Common myeloid progenitor, CD34-positive (primary cell): ENCODE data around the gene HAAO.

ENCODE experiments used
- CTCF ChIA-PET: fragments of 350-600 bp; sonication (Branson Sonifier 250); formaldehyde crosslinking; loops from one replicate; lab custom pipeline; 2021; ENCODE audit warnings: antibody characterized with exemption; lab: Charles Lee
- POLR2A ChIA-PET: fragments of 350-600 bp; sonication (Branson Sonifier 250); formaldehyde crosslinking; loops from one replicate; lab custom pipeline; 2021; ENCODE audit warnings: antibody characterized with exemption; lab: Charles Lee
- DNase-seq, 3 donors: peaks; one replicate each; pipeline versions ENCODE4 v3.0.0 to v3.0.0-alpha.2; 2013
- H3K27ac ChIP-seq, 2 experiments: 1 replicate in 1 of 2; 2 replicates in 1 of 2; pipeline ENCODE4 v1.7.0; 2013; ENCODE audit warnings: inconsistent platforms in 2 of 2, low read length in 2 of 2, mild to moderate bottlenecking in 2 of 2, low read depth in 1 of 2, moderate library complexity in 1 of 2; ENCODE audit not compliant: severe bottlenecking in 2 of 2, insufficient read depth in 1 of 2, poor library complexity in 1 of 2
- H3K27me3 ChIP-seq, 5 experiments: replicated peaks in 2 of 5; 1 replicate in 3 of 5; 2 replicates in 2 of 5; pipeline versions ENCODE4 v1.6.1 to v1.7.0; 2013; ENCODE audit warnings: low read length in 4 of 5, mild to moderate bottlenecking in 2 of 5, moderate library complexity in 2 of 5, inconsistent platforms in 1 of 5; ENCODE audit not compliant: insufficient read depth in 5 of 5, control insufficient read depth in 4 of 5
- H3K36me3 ChIP-seq, 4 experiments: 1 replicate in 2 of 4; 2 replicates in 2 of 4; pipeline versions ENCODE4 v1.6.1 to v1.7.0; 2013; ENCODE audit warnings: low read length in 3 of 4, control low read depth in 1 of 4, mild to moderate bottlenecking in 1 of 4; ENCODE audit not compliant: control insufficient read depth in 4 of 4, insufficient read depth in 4 of 4
- H3K4me1 ChIP-seq, 4 experiments: 1 replicate in 3 of 4; 2 replicates in 1 of 4; pipeline versions ENCODE4 v1.6.1 to v1.7.1; 2013; ENCODE audit warnings: low read length in 3 of 4, mild to moderate bottlenecking in 3 of 4, control low read depth in 1 of 4, inconsistent platforms in 1 of 4, moderate library complexity in 1 of 4; ENCODE audit not compliant: control insufficient read depth in 4 of 4, insufficient read depth in 4 of 4; ENCODE audit errors: control extremely low read depth in 1 of 4
- H3K4me3 ChIP-seq, 7 experiments: 1 replicate in 4 of 7; 2 replicates in 3 of 7; pipeline versions ENCODE4 v1.5.1 to v1.7.0; 2013; ENCODE audit warnings: mild to moderate bottlenecking in 7 of 7, low read length in 6 of 7, moderate library complexity in 6 of 7, inconsistent platforms in 2 of 7, low read depth in 2 of 7, control low read depth in 1 of 7; ENCODE audit not compliant: insufficient read depth in 4 of 7, control insufficient read depth in 1 of 7; ENCODE audit errors: extremely low read depth in 1 of 7
- H3K9me3 ChIP-seq, 5 experiments: 1 replicate in 4 of 5; 2 replicates in 1 of 5; pipeline versions ENCODE4 v1.6.1 to v1.7.1; 2013; ENCODE audit warnings: low read length in 4 of 5, mild to moderate bottlenecking in 2 of 5, inconsistent platforms in 1 of 5, low read depth in 1 of 5, moderate library complexity in 1 of 5; ENCODE audit not compliant: control insufficient read depth in 4 of 5, insufficient read depth in 2 of 5; ENCODE audit errors: control extremely low read depth in 1 of 5
- whole genome bisulfite sequencing: methylation state at CpG from one replicate; pipeline ENCODE4 v1.1.5; 2013; ENCODE audit not compliant: insufficient coverage; 5-methylcytosine and 5-hydroxymethylcytosine counted together

HAAO gene

GRCh38 chr2:42788478-42788793, 3.9 kb downstream of the HAAO start:
- H3K4me3 ChIP-seq: no peak overlapping the region
- ChIA-PET POLR2A (no interaction called here), CTCF (no interaction called here)
- WGBS: 70% methylated on average over 7 of the region's 9 CpGs
- peaks cover 0 to 19% (median 17%) of the 10 kb centered on the region in 4 experiments for H3K4me1 ChIP-seq
- H3K9me3 ChIP-seq: no peaks in the 10 kb centered on the region
- H3K36me3 ChIP-seq: peaks cover 0 to 10% (median 3%) of the 10 kb centered on the region in 4 experiments
- H3K27ac ChIP-seq: no peak overlapping the region
- no peak for DNase-seq
- no peaks in the 10 kb centered on the region for H3K27me3 ChIP-seq

- no peaks in the 10 kb centered on the region for H3K9me3 ChIP-seq
- H3K4me1 ChIP-seq: peaks cover 0 to 14% (median 12%) of the 10 kb centered on the region in 4 experiments
- DNase-seq: no peak
- 88% methylated on average over 7 of the region's 12 CpGs for WGBS
- no peaks in the 10 kb centered on the region for H3K27me3 ChIP-seq
- no peak overlapping the region for H3K27ac ChIP-seq
- POLR2A ChIA-PET: no interaction called here
- H3K36me3 ChIP-seq: peaks cover 0 to 15% (median 5%) of the 10 kb centered on the region in 4 experiments
- CTCF ChIA-PET: interaction anchor here (0.9 to 1.5 kb wide), 2 partner anchors 10 to 124 kb away, joined by 4 to 6 read pairs; no protein-coding TSS in a partner anchor
- H3K4me3 ChIP-seq: no peak overlapping the region
Measured at GRCh38 chr2:42787788-42788477, 4.5 kb downstream of the HAAO start.

DNA sequence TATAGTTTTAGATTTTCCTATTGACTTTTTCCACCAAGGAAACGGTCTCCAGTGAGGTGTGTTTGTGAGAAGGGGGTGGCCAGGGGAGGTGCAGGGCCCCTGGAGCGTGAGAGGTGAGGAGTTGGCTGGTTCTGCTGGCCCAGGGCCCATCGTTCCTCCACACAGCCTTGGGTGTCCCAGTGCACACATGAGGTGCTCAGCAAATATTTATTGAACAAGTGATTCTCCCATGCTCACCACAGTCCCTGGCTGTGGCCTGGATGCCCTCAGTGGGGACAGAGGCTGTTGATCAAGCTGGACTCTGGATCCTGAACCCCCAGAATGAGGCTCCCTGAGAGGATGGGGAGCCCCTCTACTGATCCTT, 5.0 kb downstream of the HAAO start:
- H3K27ac ChIP-seq: no peak overlapping the region
- H3K4me1 ChIP-seq: peaks cover 0 to 10% (median 8%) of the 10 kb centered on the region in 4 experiments
- H3K36me3 ChIP-seq: peaks cover 2 to 20% (median 6%) of the 10 kb centered on the region in 4 experiments
- ChIA-PET POLR2A (no interaction called here), CTCF (interaction anchor here (0.9 to 1.5 kb wide), 2 partner anchors 9 to 124 kb away, joined by 4 to 6 read pairs; no protein-coding TSS in a partner anchor)
- H3K4me3 ChIP-seq: no peak overlapping the region
- H3K27me3 ChIP-seq: no peaks in the 10 kb centered on the region
- no peaks in the 10 kb centered on the region for H3K9me3 ChIP-seq
- no peak for DNase-seq
- 100% methylated on average over 2 of the region's 3 CpGs for WGBS

DNA sequence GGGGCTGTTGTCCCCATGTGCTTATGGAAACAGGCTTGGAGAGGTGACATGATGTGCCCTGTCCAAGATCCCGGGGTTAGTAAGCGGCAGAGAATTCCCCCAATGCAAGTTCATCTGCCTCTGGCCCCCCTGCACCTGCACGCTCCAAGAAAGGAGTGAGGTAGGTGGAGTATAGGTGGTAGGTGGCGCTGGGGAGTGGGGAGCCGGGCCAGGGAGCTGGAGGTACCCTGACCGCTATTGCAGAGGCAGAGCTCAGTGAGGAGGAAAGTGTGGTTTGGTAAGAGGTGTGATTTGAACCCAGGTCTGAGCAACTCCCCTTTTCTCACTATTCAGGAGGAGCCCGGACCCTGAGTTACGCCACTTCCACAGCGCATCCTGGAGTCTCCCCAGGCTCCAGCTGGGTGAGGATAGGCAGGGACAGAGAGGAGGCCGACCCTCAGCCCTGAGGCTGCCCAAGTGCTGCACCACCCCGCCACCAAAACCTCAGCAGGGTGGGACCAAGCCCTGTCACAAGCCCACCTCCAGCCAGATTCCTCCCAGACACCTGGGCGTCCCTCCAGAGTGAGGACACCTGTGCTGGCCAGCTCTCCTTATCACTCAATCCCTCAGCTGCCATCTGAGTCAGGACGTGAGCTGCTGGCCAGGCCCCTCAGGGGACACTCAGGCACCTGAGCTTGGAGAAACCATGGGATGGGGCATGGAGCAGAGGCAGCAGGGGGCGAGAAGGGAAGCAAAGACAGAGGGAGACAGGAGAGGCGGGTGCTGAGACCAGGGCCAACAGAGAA, 5.6 kb downstream of the HAAO start:
- H3K4me1 ChIP-seq: peaks cover 0 to 7% (median 5%) of the 10 kb centered on the region in 4 experiments
- no peak overlapping the region for H3K27ac ChIP-seq
- no peaks in the 10 kb centered on the region for H3K27me3 ChIP-seq
- H3K9me3 ChIP-seq: peaks cover 0 to 3% (median 0%) of the 10 kb centered on the region in 5 experiments
- DNase-seq: no peak
- no peak overlapping the region for H3K4me3 ChIP-seq
- peaks cover 2 to 24% (median 6%) of the 10 kb centered on the region in 4 experiments for H3K36me3 ChIP-seq
- ChIA-PET POLR2A (no interaction called here), CTCF (interaction anchor here (1.5 kb wide), 1 partner anchor 123 kb away, joined by 6 read pairs; no protein-coding TSS in a partner anchor)
- WGBS: 90% methylated on average over 12 of the region's 15 CpGs

DNA sequence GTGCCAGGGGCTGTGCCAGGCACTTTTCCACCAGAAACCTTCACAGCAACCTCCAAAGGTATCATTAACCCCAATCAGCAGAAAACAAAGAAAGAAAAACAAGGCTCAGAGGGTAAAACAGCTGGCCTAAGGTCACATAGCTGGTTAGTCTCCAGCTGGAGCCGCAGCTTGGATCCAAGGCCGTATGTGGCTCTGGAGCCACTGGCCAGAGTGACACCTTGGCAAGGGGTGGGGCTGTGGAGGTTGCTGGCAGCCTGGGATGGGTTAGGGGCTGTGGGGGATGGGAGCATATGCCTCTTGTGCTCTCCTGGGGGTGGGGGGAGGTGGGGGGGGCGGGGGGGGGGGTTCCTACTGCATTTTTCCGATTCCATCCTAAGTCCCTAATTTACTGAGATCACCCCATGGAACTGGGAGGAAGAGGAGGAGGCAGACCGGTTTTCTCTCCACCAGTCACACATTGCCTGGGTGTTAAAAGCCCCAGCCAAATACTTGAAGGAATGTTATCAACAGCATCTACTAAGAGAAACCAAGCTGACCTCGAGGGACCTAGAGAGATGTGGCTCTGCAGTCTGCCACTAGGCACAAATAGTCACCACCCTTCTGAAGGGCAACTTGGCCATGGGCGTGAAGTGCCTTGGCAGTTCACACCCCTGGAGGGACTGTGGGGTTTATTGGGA, 8.0 kb downstream of the HAAO start:
- Histone ChIP-seq H3K4me3 (no peak overlapping the region), H3K27me3 (no peaks in the 10 kb centered on the region), H3K9me3 (peaks cover 0 to 11% (median 5%) of the 10 kb centered on the region in 5 experiments), H3K4me1 (no peaks in the 10 kb centered on the region), H3K36me3 (peaks cover 2 to 27% (median 6%) of the 10 kb centered on the region in 4 experiments), H3K27ac (no peak overlapping the region)
- ChIA-PET POLR2A (no interaction called here), CTCF (interaction anchor here (1.2 to 1.4 kb wide), 3 partner anchors 9 to 121 kb away, joined by 3 read pairs; no protein-coding TSS in a partner anchor)
- 93% methylated on average over 3 of the region's 7 CpGs for WGBS
- no peak for DNase-seq

- Histone ChIP-seq H3K36me3 (peaks cover 2 to 26% (median 6%) of the 10 kb centered on the region in 4 experiments), H3K4me3 (no peak overlapping the region), H3K27me3 (no peaks in the 10 kb centered on the region), H3K9me3 (peaks cover 0 to 15% (median 7%) of the 10 kb centered on the region in 5 experiments), H3K4me1 (no peaks in the 10 kb centered on the region), H3K27ac (no peak overlapping the region)
- ChIA-PET CTCF (no interaction called here), POLR2A (no interaction called here)
- 95% methylated on average over 4 of the region's 9 CpGs for WGBS
- DNase-seq: no peak
Measured at GRCh38 chr2:42783511-42783910, 8.9 kb downstream of the HAAO start.
